ENCODE results near the gene RNF43. TPM values are rescaled to one million over a fixed set of nuclear protein-coding genes. Genes with fewer than 3 reads are reported as not detected.

The RNF43 gene
- polyA plus RNA-seq, 1 donor (not counting 4 experiments of a cell fraction or from before 2014, with no cell fraction given), result 15.0 TPM

DNA sequence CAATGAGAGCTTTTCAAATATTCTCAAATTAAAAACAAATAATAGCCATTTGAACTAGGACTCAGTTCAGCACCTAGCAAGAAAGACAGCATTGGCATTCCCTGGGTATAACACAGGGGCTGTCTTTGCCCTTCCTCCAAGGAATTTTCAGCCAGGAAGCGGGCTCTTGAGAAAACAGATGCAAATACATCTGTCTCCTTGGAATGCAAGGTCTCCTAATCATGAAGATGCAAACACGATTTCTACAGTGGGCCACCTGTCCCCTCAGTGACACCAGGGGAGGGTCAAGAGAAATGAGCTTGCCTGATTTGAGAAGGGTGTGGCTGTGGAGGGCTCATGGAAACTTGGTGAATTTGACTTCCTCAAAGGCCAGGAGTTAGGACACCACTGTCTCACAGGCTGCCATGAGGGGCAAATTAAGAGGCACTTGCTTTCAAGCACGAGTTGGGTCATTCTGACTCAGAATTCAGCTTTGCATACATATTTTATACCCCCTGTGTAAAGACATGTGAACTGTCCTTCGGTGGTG, 40.8 kb downstream of the RNF43 start:
- Histone ChIP-seq H3K4me3 (ENCODE audit: control insufficient read depth in 2 of 3, extremely low read depth in 1 of 3, insufficient read depth in 2 of 3, low read depth in 1 of 3, low read length in 3 of 3) (no peak overlapping the region), H3K4me1 (ENCODE audit: control insufficient read depth, extremely low read depth, insufficient read depth, low read length) (peaks cover 15% of the 10 kb centered on the region), H3K27me3 (ENCODE audit: control insufficient read depth, extremely low read depth, insufficient read depth, low read length) (no peaks in the 10 kb centered on the region), H3K9ac (ENCODE audit: control insufficient read depth, extremely low read depth, insufficient read depth, low read length) (no peak overlapping the region), H3K27ac (ENCODE audit: control insufficient read depth, insufficient read depth, low read length) (no peak overlapping the region), H3K9me3 (ENCODE audit: control insufficient read depth, low read depth, low read length) (no peaks in the 10 kb centered on the region), H3K36me3 (ENCODE audit: control insufficient read depth in 2 of 2, extremely low read depth in 1 of 2, insufficient read depth in 2 of 2, low read length in 2 of 2) (peaks cover 4 to 6% of the 10 kb centered on the region in 2 experiments), H4K20me1 (ENCODE audit: control insufficient read depth, extremely low read depth, insufficient read depth, low read length) (peaks cover 7% of the 10 kb centered on the region), H3K4me2 (ENCODE audit: control insufficient read depth, extremely low read depth, insufficient read depth, low read depth, low read length) (no peak overlapping the region), H2AFZ (ENCODE audit: control insufficient read depth, low read length) (no peak overlapping the region), H3K9me1 (ENCODE audit: control insufficient read depth, extremely low read depth, insufficient read depth, low read length) (peaks cover 2% of the 10 kb centered on the region), H3K79me2 (ENCODE audit: control insufficient read depth, insufficient read depth, low read length) (peaks cover 56% of the 10 kb centered on the region)
- TF ChIP-seq EZH2 (IDR thresholded peaks at IDR 0.05; ENCODE audit: low read length), result no peak
- TF ChIP-seq, protein P1, sequence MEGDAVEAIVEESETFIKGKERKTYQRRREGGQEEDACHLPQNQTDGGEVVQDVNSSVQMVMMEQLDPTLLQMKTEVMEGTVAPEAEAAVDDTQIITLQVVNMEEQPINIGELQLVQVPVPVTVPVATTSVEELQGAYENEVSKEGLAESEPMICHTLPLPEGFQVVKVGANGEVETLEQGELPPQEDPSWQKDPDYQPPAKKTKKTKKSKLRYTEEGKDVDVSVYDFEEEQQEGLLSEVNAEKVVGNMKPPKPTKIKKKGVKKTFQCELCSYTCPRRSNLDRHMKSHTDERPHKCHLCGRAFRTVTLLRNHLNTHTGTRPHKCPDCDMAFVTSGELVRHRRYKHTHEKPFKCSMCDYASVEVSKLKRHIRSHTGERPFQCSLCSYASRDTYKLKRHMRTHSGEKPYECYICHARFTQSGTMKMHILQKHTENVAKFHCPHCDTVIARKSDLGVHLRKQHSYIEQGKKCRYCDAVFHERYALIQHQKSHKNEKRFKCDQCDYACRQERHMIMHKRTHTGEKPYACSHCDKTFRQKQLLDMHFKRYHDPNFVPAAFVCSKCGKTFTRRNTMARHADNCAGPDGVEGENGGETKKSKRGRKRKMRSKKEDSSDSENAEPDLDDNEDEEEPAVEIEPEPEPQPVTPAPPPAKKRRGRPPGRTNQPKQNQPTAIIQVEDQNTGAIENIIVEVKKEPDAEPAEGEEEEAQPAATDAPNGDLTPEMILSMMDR (optimal IDR thresholded peaks at IDR 0.05 in 1 of 3, IDR thresholded peaks at IDR 0.05 in 1 of 3, conservative IDR thresholded peaks at IDR 0.05 in 1 of 3; ENCODE audit: extremely low read depth in 1 of 3, insufficient read depth in 2 of 3, low read length in 3 of 3), result no peak
- FAIRE-seq (no peak), DNase-seq (ENCODE audit: low read depth, low spot score) (no peak)
- dilution Hi-C loops (cut with MboI; ENCODE audit: extremely low pct_ligation_motif_present, low sequenced_read_pairs), result no loop called here

- peaks cover 2% of the 10 kb centered on the region for H3K9me1 ChIP-seq (ENCODE audit: control insufficient read depth, extremely low read depth, insufficient read depth, low read length)
- H3K4me3 ChIP-seq (ENCODE audit: control insufficient read depth in 2 of 3, extremely low read depth in 1 of 3, insufficient read depth in 2 of 3, low read depth in 1 of 3, low read length in 3 of 3), result no peak overlapping the region
- peaks cover 15% of the 10 kb centered on the region for H3K4me1 ChIP-seq (ENCODE audit: control insufficient read depth, extremely low read depth, insufficient read depth, low read length)
- H4K20me1 ChIP-seq (ENCODE audit: control insufficient read depth, extremely low read depth, insufficient read depth, low read length), result peaks cover 7% of the 10 kb centered on the region
- H3K27ac ChIP-seq (ENCODE audit: control insufficient read depth, insufficient read depth, low read length), result no peak overlapping the region
- dilution Hi-C loops (cut with MboI; ENCODE audit: extremely low pct_ligation_motif_present, low sequenced_read_pairs), result no loop called here
- H2AFZ ChIP-seq (ENCODE audit: control insufficient read depth, low read length), result no peak overlapping the region
- no peak overlapping the region for H3K9ac ChIP-seq (ENCODE audit: control insufficient read depth, extremely low read depth, insufficient read depth, low read length)
- no peaks in the 10 kb centered on the region for H3K27me3 ChIP-seq (ENCODE audit: control insufficient read depth, extremely low read depth, insufficient read depth, low read length)
- H3K36me3 ChIP-seq (ENCODE audit: control insufficient read depth in 2 of 2, extremely low read depth in 1 of 2, insufficient read depth in 2 of 2, low read length in 2 of 2), result peaks cover 6 to 9% of the 10 kb centered on the region in 2 experiments
- H3K9me3 ChIP-seq (ENCODE audit: control insufficient read depth, low read depth, low read length), result no peaks in the 10 kb centered on the region
- TF ChIP-seq, protein P1 (optimal IDR thresholded peaks at IDR 0.05 in 1 of 3, IDR thresholded peaks at IDR 0.05 in 1 of 3, conservative IDR thresholded peaks at IDR 0.05 in 1 of 3; ENCODE audit: extremely low read depth in 1 of 3, insufficient read depth in 2 of 3, low read length in 3 of 3), result no peak
- no peak for TF ChIP-seq EZH2 (IDR thresholded peaks at IDR 0.05; ENCODE audit: low read length)
- no peak for DNase-seq (ENCODE audit: low read depth, low spot score)
- H3K79me2 ChIP-seq (ENCODE audit: control insufficient read depth, insufficient read depth, low read length), result peaks cover 52% of the 10 kb centered on the region
- no peak overlapping the region for H3K4me2 ChIP-seq (ENCODE audit: control insufficient read depth, extremely low read depth, insufficient read depth, low read depth, low read length)
- no peak for FAIRE-seq
Observed at GRCh38 chr17:58375811-58376210, 41.5 kb downstream of the RNF43 start.
